Kidney glomerular epithelial cell (primary cell): Measurements from ENCODE around the gene PRAME.
"Not testable (repeated sequence)": the region's sequence is repeated elsewhere in the genome, so short reads cannot be mapped to it uniquely, and the experiment has no call there.

Source experiments
- DNase-seq: peaks from one replicate; lab custom pipeline; 2025; lab: John Stamatoyannopoulos, UW

PRAME gene

DNA sequence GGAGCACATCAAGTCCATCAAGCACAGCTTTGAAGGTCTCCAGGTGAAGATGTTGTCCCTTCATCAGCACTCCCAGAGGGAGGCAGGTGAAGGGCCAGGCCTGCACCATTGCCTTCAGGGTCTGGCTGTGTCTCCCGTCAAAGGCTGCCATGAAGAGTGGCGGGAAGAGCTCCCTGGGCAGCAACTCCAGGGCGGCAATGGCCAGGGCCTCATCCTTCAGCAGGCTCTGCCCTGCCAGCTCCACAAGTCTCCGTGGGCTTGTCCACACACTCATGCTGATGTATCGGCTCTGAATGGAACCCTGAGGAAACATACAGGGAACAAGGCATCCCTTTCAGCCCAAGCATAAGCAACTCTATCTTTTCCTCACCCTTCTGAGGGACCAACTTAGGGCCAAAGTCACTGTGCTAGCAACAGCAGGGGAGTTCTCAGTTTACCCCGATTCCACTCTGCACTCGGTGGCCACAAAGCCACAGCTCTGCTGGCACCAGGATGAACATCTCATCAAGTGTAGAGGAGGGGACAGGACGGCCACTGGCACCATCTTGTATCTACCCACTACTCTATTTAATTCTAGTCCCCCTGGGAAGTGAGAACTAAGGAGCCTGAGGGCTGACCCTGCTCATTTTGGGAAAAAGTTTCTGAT, 8.2 kb downstream of the PRAME start:
- no peak for DNase-seq

DNA sequence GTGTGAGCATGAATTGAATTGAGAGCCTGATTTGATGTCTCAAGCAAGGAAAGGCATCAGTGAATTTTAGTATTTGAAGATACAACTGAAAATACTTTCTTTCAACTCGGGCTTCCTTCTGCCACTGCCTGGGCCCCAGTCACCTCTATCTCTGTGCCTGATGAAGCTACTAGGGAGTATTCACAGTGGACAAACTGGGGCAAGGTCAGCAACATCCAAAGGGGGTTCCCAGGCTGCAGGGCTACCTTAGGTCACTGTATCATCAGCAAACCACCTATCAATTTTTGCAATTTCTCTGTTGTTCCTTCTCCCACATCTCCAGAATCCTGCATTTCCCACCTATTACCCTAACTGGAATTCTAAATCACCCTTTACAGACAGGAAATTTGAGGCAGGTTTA, 10.2 kb downstream of the PRAME start:
- no peak for DNase-seq

DNA sequence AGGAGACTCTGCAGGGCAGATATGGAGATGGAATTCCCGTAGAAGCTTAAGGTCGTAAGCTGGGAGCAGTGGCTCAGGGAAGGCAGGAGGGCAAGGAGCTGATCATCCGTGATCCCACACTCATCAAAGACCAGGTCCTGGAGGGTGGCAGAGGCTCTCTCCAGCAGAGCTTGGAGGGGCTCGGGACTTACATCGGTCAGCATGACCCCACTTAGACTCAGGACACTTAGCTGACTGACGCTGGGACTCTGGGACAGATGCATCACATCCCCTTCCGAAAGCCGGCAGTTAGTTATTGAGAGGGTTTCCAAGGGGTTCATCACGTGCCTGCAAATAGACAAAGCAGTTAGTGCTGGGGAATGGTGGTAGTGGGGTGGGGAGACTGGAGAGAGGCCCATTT, 10.7 kb downstream of the PRAME start:
- no peak for DNase-seq

DNA sequence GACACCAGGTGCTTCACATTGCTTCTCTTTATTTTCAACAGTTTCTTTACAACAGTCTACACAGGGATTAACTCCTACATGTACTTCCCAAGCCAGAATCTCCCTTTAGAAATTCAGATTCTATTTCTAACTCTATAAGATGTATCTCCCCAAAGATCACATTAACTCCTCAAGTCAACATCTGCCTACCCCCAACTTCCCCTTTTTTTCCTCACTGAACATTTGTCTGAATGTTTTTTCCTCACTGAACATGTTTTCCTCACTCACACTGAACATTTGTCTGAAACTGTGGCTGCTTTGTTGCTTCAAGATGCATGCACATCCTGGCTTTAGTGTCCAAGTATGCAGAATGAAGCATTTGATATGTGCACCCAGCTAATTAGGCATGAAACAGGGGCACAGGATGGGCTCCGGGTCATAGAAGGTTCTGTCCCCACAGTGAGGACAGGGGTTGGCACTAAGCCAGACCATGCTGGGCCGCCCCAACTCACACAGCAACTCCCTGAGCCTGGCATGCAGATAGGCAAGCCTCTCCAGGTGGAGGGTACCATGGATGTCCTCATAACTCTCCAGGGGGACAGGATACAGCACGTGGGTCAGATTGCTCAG, 11.3 kb downstream of the PRAME start:
- DNase-seq = no peak

DNA sequence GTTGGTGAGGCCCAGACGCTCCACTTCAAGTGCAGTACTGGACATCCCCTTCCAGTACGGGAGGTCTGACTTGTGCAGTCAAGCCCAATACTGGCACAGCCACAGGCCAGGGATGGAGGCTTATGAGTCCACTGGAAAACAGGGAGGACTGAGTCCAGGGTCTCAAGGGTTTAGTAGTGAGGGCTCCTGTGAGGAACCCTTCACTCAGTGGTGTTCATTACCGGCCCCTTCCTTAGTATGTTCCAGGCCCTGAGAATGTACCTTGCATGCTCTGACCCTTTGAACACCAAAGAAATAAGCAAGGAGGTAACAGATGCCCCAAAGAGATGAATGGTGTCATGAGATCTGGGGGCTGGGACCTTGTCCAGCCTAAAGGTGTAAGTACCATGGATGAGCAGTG, 11.8 kb downstream of the PRAME start:
- no peak for DNase-seq

DNA sequence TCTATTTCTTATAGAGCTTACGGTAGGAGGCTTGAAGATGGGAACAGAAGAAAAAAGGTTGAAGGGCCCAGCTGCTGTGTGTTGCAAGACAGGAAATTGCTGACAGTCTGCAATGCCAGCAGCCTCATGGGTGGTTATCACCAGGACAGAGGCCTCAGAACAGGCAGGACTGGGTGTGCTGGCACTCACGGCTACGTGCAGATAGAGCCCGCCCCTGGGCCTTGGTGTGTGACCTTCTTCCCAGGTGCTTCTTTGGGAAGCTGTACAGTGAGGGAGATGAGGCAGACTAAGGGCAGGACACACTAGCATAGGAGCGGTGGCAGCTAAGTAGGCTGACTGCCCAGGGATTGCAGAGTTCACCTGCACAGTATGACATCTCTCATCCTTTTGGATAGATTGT, 12.6 kb downstream of the PRAME start:
- no peak for DNase-seq

DNA sequence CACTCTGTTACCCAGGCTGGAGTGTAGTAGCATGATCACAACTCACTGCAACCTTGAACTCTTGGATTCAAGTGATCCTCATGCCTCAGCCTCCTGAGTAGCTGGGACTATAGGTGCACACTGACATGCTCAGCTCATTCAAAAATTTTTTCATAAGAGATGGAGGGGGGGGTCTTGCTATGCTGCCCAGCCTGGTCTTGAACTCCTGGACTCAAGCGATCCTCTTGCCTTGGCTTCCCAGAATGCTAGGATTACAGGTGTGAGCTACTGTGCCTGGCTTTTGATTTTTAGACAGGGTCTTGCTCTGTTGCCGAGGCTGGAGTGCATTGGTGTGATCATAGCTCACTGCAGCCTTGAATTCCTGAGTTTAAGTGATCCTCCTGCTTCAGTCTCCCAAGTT, 14.0 kb downstream of the PRAME start:
- DNase-seq = no peak

DNA sequence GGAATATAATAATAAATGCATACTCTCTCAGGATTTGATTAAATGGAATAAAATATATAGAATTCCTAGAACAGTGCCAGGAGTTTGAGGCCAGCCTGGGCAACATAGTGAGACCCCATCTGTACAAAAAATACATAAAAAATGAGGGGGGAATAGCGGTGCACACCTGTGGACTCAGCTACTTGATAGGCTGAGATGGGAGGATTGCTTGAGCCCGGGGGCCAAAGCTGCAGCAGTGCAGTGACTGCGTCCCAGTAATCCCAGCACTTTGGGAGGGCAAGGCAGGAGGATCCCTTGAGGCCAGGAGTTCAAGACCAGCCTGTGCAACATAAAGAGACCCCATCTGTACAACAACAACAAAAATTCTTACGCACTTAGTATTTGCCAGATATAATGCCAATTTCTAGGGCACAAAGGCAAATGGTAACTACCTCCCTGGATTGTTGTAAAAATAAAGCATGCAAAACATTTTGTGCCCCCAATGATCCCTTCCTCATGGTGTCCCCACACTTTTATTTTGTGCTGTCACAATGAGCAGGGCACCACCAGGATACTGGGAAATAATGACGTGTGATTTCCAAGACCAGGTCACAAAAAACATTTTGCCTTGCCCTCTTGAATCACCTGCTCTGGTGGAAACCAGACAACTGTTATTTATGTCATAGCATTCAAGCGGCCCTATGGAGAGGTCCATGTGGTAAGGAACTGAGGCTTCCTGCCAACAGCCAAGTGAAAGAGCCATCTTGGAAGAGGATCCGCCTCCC, 20.7 kb downstream of the PRAME start:
- DNase-seq = no peak

DNA sequence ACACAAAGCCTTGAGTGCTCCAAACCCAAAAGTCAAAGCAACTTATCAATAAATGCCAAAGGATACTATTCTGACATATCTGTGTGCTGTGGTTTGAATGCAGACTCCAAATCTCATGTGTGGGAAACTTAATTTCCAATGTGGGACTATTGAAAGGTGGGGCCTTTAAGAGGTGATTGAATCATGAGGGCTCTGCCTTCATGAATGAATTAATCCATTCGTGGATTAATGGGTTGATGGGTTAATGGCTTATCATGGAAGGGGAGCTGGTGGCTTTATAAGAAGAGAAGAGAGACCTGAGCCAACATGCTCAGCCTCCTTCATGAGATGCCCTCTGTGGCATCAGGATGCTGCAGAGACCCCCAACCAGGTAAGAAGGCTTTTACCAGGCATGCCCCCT, 22.1 kb downstream of the PRAME start:
- no peak for DNase-seq

DNA sequence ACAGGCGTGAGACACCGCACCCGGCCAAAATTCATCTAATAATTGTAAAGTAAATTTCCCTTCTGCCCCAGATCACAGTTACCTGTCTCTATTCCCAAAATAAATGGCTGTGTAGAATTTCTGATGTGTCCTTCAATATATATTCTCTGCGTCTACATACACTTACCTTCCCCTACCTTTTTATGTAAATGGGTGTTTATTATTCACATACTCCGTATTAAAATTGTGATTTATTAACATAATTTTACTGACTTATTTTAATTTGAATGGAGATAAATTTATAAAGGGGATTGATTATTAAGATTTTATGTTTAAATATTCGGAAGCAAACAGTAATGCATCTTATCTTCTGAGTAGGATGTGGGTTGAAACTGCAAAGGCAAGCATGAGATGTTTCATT, 22.6 kb downstream of the PRAME start:
- DNase-seq = no peak

DNA sequence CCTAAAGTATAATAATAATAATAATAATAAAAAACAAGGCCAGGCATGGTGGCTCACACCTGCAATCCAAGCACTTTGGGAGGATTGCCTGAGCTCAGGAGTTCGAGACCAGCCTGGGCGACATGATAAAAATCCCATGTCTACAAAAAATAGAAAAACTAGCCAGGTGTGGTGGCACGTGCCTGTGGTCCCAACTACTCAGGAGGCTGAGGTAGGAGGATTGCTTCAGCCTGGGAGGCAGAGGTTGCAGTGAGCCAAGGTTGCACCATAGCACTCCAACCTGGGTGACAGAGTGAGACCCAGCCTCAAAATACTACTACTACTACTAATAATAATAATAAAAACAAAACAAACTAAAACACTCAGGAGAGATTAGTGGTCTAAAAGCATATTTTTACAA, 23.4 kb downstream of the PRAME start:
- no peak for DNase-seq

DNA sequence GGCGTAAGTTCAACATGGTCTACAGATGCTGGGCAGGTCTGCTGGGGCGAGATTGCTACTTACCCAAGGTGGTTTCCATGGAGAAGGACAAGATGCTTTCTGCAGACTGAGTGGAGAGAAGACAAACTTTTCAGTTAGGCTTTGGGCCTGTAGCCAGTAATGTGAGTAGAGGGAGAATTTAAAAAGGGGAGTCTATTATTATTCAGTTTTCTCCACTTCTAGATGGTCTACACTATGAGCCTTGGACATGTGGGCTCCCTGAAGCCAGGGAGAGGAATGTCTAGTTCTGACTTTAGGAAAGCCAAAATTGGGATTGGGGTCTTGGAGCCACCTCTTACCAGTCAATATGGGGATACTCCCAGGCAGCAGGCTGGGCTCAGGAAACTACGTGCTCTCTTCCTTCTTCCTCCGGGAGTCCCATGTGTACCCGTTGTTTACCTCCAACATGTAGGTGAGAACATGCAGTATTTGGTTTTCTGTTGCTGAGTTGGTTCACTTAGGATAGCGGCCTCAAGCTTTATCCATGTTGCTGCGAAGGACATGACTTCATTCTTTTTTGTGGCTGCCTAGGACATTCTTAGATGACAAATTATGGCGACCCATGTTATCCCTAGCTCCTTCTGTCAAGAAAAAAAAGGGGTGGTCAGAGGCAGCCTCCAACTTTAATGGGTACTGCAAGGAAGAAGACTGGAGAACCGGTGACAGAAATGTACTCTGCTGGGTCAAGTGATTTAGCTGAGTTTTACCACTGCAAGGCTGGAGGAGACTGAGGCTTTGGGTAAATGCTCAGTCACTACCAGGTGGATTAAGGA, 24.3 kb downstream of the PRAME start:
- no peak for DNase-seq

DNA sequence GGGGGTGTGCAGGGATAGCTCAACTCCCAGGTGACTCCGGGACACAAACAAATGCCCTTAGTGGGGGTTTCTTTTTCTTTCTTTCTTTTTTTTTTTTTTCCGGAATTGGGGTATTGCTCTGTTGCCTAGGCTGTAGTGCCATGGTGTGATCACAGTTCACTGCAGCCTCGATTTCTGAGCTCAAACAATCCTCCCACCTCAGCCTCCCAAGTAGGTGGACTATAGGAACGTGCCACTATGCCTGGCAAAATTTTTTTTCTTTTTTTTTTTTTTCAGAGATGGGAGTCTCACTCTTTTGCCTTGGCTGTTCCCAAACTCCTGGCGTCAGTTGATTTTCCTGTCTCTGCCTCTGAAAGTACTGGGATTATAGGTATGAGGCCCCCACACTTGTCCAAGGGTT, 25.2 kb downstream of the PRAME start:
- DNase-seq = no peak

DNA sequence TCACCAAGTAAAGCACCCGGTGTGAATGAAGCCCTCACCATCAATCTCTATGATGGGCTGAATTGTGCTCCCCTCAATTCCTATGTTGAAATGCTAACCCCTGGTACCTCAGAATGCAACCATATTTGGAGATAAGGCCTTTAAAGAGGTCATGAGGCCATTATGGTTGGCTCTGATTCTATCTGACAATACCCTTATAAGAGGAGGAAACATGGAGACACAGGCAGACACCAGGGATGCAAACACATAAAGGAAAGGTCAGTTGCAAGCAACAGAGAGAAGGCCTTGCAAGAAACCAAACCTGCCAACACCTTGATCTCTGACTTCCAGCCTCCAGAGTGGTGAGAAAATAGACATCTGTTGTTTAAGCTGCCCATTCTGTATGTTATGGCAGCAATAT, 25.6 kb downstream of the PRAME start:
- DNase-seq = no peak

DNA sequence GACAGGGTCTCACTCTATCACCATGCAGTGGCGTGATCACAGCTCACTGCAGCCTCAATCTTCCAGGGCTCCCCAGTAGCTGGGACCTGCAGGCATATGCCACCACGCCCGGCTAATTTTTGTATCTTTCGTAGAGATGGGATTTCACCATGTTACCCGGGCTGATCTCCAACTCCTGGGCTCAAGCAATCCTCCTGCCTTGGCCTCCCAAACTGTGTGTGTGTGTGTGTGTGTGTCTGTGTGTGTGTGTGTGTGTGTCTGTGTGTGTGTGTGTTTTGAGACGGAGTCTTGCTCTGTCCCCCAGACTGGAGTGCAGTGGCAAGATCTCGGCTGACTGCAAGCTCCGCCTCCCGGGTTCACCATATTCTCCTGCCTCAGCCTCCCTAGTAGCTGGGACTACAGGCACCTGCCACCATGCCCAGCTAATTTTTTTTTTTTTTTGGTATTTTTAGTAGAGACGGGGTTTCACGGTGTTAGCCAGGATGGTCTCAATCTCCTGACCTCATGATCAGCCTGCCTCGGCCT, 26.5 kb downstream of the PRAME start:
- DNase-seq = not testable (repeated sequence)

DNA sequence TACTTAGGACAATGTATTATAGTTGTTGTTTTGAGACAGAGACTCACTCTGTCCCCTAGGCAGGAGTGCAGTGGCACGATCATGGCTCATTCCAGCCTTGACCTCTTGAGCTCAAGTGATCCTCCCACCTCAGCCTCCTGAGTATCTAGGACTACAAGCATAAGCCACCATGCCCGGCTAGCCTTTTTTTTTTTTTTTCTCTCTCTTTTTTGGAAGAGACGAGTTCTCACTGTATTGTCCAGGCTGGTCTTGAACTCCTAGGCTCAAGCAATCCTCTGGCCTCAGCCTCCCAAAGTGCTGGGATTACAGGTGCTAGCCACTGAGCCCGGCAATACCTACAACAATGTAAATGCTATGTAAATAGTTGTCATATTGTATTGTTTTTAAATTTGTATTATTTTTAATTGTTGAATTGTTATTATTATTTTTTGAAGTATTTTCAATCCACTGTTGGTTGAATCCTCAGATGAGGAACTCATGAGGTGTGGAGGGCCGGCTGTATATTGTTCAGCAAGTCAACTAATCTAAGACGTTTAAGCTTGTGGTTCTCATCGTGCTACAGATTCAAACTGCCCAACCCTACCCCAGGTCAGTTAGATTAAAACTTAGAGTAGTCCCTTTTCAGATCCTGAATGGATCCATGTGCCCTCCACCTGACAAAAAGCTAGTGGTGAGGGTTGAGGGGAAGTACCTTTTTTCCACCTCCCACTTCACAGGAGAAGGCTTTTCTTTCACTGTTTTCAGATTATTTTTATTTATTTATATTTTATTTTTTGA, 27.1 kb downstream of the PRAME start:
- DNase-seq = no peak

DNA sequence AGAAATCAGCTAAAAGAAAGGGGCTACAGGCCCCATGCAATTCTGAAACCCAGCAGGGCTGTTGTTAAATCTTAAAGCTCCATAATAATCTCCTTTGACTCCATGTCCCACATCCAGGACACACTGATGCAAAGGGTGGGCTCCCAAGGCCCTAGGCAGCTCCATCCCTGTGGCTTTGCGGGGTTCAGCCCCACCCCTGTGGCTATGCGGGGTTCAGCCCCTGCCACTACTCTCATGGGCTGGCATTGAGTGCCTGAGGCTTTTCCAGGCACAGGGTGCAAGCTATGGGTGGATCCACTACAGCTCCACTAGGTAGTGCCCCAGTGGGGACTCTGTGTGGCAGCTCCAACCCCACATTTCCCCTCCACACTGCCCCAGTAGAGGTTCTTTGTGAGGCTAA, 30.3 kb downstream of the PRAME start:
- DNase-seq = no peak

DNA sequence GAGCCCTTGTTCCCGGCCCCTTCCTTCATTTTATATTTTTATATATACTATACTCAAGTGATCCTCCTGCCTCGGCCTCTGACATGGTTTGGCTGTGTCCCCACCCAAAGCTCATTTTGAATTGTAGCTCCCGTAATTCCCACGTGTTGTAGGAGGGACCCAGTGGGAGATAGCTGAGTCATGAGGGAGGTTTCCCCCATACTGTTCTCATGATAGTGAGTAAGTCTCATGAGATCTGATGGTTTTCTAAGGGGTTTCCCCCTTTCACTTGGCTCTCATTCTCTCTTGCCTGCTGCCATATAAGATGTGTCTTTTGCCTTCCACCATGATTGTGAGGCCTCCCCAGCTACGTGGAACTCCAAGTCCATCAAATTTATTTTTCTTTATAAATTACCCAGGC, 31.8 kb downstream of the PRAME start:
- no peak for DNase-seq

DNA sequence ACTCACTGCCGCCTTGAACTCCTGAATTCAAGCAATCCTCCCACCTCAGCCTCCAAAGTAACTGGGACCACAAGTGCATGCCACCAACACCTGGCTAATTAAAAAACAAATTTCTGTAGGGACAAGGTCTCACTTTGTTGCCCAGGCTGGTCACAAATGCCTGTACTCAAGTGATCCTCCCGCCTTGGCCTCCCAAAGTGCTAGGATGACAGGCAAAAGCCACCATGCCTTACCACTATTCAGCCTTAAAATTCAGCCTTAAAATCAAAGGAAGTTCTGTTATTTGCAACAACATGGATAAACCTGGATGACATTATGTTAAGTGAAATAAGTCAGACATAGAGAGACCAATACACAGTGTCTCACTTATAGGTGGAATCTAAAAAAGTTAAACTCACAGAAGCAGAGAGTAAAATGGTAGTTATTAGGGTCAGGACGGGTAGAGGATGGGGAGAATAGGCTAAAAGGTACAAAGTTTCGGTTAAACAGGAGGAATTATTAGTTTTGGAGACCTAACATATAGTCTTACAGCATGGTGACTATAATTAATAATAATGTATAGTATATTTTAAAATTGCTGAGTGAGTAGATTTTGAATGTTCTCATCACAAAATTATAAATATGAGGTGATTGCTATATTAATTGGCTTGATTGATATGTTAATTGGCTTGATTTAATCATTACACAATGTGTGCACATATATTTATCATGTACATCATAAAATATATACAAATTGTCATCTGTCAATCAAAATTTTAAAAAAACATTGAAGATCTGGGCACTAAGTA, 32.7 kb downstream of the PRAME start:
- DNase-seq = no peak

DNA sequence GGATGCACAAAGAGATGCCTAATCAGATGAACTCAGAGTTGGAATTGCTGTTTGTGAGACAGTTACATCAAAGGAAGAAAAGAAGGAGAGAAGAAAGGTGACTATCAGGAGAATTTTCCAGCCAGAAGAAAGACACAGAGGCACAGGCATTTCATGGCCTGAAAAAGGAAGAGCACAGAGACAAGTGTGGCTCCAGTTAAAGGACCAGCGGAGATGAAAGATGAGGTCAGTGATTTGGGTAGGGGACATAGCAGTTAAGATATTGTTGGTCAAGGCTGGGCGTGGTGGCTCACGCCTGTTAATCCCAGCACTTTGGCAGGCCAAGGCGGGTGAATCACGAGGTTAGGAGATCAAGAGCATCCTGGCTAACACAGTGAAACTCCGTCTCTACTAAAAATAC, 35.6 kb downstream of the PRAME start:
- no peak for DNase-seq

DNA sequence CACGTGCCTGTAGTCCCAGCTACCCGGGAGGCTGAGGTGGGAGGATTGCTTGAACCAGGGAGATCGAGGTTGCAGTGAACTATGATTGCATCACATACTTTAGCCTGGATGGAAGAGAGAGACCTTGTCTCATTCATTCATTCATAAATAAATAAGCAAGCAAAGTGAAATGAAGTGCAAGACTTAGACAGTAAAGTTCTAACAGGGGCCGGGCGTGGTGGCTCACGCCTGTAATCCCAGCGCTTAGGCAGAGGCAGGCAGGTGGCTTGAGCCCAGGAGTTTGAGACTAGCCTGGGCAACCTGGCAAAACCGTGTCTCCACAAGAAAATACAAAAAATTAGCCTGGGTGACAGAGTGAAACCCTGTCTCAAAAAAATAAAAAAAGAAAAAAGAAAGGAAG, 37.4 kb downstream of the PRAME start:
- DNase-seq = no peak
